ENCODE measurements around the gene RTP3.
"Not testable (repeated sequence)": the region's sequence is repeated elsewhere in the genome, so short reads cannot be mapped to it uniquely, and the experiment has no call there.

RTP3 gene

DNA sequence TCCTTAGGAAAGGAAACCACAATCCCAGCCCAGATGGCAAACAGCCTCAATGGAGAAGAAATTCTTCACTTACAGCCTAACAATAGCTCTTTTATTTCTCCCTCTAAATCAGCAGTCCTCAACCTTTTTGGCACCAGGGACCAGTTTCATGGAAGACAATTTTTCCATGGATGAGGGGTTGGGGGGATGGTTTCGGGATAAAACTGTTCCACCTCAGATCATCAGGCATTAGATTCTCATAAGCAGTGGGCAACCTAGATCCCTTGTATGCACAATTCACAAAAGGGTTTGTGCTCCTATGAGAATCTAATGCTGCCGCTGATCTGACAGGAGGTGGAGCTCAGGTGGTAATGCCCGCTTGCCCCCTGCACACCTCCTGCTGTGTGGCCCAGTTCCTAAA is 50.8 kb downstream of the RTP3 start:
- DNase-seq: not testable (repeated sequence)

DNA sequence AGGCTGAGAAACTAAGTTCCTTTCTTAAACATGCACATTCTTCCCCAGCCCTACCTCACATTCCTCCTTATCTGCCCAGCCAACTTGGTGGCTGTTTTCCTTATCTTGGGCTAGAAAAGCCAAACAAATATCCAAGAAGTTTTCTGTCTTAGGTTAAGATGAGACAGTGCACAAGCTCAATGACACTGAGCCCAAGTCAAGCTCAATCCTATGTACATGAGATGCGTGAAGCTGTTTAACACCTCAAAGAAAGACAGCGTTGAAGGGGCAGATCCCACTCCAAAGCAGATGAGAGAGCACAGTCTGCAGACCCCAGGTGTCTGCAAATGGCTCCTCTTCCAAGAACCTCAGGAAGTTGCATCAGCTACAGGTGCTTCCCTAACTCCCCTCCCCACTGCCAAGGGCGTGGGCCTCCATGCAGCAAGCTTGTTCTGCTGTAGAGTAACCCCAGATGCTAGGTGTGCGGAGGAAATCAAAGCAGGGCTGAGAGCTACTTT is 51.7 kb downstream of the RTP3 start:
- DNase-seq: no peak

DNA sequence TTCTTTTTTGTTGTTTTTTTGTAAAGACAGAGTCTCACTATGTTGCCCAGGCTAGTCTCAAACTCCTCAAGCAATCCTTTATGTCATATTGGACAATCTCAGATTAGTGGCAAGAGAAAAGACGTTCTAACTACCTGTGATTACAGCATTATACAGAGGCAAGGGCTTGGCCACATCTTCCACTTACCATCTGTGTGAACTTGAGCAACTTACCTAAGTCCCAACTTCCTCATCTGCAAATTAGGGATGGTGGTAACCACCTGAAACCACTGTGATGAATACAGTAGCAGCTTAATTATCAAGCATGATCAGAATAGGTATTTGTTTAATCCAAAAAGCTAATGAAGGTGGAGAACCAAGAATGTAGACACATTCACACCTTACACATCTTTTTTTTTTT is 52.2 kb downstream of the RTP3 start:
- no peak for DNase-seq
